GM19455 (cell line): ENCODE data around the gene DCN.

ENCODE experiments used
- ATAC-seq: cut with Tn5 transposase; IDR thresholded peaks from one replicate; pipeline ENCODE4 v1.9.1; 2021; ENCODE audit not compliant: unreplicated experiment

Gene DCN

DNA sequence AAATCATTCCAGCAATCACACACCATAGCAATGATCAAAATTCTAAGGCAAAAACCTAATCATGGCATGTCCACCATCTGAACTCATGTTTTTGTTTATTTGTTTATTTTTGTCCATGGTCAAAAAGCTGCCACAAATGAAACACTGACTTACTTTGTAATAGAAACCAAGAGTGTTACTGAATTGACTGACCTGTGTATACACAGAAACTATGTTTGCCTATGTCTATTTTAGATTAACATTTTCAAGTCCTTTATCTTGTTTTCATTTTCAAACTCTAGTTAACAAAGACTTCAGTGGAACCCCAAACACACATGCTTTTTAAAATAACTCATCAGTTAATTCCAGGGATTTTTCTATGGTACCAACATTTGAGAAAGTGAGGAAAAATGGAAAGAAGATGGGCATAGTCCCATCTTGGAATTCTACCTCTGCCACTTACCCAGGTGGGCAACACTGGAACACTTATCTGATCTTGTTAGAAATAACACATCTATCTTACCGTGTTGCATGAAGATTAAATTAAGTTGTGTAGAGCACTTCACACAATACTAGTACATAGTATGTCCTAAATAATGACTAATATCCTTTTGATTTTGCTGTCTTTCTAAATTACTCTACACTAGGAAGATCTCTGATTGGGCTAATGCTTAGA lies 77.7 kb downstream of the DCN start:
- peak; percentile 76 for ATAC-seq

DNA sequence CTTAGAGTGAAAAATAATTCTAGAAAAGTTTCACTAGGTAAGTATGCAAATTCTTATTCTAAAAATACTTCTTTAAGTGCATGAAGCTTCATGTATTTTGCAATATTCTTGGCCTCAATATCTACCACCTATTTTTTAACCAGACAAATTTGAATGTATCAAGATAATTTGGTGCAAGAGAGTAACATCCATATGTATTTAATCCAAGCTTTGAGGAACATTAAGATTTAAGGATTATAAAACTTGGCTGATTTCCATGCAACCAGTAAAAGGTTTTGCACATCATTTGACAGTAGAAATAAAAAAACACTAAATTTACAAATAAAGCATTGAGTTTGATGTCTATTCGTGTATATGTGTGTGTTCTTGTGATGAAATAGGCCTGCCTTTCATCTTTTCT lies 79.0 kb downstream of the DCN start:
- no peak for ATAC-seq

DNA sequence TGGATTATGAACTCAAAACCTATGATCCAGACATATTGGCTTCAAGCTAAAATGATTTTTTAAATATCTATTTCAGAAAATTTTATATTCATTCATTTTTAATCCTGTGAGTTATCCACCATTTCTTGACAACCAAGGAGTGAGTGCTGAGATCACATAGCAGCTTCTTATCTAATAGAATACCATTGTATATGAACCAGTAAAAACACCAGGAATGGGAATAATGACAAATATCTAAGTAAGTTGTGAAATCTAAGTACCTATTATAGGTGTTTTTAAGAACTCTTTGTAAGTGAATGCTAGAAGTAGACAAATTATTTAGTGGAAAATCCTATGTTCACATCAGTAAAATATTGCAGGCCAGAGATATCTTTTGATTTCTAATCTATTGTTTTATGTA lies 79.5 kb downstream of the DCN start:
- ATAC-seq: no peak

DNA sequence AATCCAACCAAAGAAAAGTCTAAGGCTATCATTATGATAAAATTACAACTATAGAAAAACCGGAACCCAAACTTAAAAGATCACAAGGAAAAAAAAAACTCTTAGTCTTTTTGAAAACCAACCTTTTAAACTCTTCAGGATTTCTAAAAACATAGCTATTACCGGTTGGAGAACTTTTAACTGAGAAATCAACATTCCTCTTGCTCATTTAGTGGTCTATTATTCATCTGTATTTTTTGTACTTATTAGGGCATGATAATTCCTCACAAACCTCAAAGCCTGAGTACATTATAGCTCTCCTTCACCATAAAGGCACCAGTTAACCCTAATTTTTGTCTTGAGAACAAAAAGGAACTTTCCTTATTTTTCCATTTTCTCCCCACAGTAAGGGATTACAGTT lies 81.7 kb downstream of the DCN start:
- ATAC-seq: no peak

DNA sequence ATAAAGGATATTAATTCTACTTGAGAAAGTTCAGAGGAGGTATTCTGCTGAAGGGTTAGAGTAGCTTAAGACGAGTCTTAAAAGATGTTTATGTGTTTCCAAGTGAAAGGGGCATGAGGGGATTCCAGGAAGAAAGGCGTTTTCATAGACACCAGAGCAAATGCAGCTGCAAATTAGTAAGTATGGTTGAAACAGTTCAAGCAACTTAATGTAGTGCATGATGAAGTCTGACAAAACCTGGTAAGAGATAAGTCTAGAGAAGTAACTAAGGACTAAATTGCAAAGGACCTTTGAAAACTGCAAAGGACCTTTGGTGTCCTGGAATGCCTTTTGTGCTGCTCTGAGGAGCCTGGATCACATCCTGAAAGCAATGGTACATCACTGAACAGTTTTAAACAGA lies 82.8 kb downstream of the DCN start:
- no peak for ATAC-seq

DNA sequence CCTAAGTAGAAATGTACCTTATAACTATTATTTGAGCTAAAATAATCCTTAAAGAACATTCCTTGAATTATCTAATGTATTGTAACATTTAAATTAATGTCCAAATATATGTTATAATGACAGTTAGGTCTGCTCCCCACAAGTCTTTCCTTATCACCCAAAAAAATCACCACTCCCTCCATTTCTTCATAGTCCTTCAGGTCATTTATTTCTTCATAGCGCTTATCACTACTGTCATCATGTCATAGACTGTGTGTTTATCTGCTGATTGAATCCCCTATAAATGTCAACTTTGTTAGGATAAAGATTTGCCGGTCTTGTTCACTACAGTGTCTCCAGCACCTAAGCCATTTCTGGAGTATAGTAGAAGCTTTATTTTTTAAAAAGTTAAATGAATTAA lies 83.3 kb downstream of the DCN start:
- no peak for ATAC-seq

DNA sequence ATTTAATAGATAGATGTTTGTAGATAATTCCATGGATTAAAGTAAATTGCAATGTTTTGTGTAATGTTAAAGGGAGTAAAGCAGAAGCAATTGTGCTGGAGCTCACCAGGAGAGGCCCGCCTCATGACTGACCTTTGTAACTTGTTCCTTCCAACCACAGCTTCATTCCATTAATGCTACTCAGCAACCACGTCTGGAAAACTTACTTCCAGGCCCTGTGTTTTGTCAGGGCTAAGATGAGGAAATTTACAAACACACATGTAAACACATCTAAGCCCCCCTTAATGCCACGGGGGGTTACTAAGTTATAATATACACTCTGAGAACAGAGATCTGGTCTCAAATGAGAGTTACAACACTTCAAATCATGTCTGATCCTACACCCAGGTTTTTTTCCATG lies 83.7 kb downstream of the DCN start:
- no peak for ATAC-seq

DNA sequence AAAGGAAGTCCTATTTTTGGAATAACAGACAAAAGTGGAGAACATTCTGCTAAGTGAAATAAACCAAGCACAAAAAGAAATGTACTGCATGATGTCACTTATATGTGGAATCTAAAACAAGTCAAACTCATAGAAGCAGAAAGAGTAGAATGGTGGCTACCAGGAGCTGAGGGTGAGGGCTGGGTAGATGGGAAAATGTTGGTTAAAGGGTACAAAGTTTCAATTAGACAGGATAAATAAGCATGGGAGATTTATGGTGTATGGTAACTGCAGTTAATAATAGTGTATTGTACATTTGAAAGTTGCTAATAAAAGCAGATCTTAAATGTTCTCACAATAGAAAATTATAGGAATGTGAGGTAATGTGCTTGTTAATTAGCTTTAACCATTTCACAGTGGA lies 84.2 kb downstream of the DCN start:
- no peak for ATAC-seq

DNA sequence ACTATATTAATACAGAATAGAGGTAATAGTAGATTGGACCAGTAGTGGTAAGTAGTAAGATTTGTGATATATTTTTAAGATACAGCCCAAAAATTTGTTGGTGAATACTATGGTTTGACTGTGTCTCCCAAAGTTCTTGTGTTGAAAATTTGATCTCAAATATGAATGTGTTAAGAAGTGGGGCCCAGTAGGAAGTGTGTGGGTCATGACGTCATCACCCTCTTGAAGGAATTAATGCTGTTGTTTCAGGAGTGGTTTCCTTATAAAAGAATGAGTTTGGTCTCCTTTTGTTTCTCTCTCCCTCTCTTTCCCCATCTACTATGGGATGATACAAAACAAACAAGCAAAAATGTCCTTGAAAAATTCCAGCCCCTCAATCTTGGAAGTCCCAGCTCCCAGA lies 87.7 kb downstream of the DCN start:
- no peak for ATAC-seq

DNA sequence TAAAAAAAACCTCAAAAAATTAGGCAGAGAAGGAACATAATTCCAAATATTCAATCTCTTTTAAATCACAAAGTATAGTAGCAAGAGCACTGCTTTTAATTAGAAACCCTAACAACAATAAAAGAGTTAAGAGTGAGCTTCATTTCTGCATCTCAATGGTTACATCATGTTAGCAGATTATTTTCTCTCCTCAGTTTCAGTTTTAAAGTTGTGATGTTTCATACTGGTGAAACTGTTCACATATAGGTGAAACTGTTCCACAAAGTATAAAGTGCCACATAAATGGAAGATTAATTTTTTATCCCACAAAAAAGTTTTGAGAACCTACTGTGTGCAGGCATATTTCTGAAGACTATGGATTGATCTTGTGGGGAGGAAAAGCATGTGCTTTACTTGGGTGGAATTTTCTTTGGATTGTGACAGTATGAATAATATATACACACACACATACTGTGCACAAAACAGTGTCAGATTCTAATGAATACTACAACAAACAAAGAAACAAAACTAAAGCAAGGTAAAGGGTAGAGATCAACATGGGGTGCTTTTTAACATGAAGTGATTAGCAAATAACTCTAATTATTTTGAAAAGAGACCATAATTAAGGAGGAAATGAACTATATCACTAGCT lies 88.5 kb downstream of the DCN start:
- ATAC-seq: no peak

DNA sequence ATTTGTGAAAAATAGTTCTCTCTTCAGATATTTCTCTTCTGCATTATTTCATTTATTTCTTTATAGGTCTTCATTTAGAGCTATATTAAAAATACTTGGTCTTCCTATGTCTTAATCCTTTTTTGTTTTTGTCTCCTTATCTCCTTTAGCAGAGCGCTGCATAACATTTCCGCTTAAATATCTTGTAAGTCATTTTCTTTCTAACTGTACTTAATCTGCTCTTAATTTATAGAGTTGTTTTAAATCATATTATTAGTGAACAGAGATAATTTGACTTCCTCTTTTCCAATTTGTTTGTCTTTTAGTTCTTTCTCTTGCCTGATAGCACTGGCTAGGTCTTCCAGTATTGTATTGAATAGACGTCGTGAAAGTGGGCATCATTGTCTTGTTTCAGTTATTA lies 89.3 kb downstream of the DCN start:
- no peak for ATAC-seq

DNA sequence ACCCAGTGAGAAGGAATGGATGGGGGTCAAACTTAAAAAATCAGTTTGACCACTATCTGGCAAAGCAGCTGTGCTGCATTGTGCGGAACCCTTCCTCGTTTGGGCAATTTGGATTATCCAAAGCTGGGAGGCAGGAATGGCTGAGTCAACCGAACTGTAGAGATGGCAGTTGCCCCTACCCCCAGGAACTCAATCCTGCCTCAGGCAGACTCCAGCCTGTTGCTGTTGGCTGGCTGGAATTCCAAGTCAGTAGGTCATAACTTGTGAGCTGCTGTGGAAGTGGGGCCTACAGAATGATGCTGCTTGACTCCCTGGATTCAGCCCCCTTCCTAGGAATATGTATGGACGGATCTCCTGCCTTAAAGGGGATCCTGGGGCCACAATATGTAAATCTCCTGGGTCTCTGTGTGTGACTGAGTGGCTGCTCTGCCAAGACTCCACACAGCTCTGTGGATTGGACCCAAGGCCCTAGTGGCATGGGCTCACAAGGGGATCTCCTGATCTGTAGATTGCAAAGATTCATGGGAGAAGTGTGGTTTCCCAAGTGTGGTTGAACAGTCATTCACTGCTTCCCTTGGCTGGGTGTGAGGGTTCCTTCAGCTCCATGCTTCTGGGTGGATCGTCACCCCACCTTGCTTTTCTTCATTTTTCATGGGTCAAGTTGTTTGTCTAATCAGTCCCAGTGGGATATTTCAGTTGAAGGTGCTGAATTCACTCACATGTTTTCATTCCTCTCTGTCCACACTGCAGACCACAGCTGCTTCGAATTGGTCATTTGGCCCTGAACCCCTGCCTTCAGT lies 90.5 kb downstream of the DCN start:
- ATAC-seq: no peak
